ENCODE measurements around the gene CD38. TPM values are rescaled to one million over a fixed set of nuclear protein-coding genes. Genes with fewer than 3 reads are reported as not detected.
"Not testable (repeated sequence)": the region's sequence is repeated elsewhere in the genome, so short reads cannot be mapped to it uniquely, and the experiment has no call there.

Gene CD38
- total RNA-seq, 1 experiment from 2014 or later, result 0.16 TPM

- in situ Hi-C loops (cut with HindIII; ENCODE audit: low pct_unique_long_range_greater_than_20kb, low sequenced_read_pairs), result no loop called here
- no peak for DNase-seq (ENCODE audit: low read depth, low spot score)
Measured at GRCh38 chr4:15755321-15756155, 22.6 kb upstream of the CD38 start.

- peak; percentile 37 for DNase-seq (ENCODE audit: low read depth, low spot score)
- in situ Hi-C loops (cut with HindIII; ENCODE audit: low pct_unique_long_range_greater_than_20kb, low sequenced_read_pairs), result no loop called here
Measured at GRCh38 chr4:15756361-15756861, 21.7 kb upstream of the CD38 start.

- in situ Hi-C loops (cut with HindIII; ENCODE audit: low pct_unique_long_range_greater_than_20kb, low sequenced_read_pairs), result no loop called here
- no peak for DNase-seq (ENCODE audit: low read depth, low spot score)
Measured at GRCh38 chr4:15757054-15757453, 21.1 kb upstream of the CD38 start.

GRCh38 chr4:15758294-15758693 is 19.8 kb upstream of the CD38 start:
- in situ Hi-C loops (cut with HindIII; ENCODE audit: low pct_unique_long_range_greater_than_20kb, low sequenced_read_pairs), result no loop called here

GRCh38 chr4:15762460-15762859 is 15.7 kb upstream of the CD38 start:
- DNase-seq (ENCODE audit: low read depth, low spot score); in situ Hi-C loops (cut with HindIII; ENCODE audit: low pct_unique_long_range_greater_than_20kb, low sequenced_read_pairs): not testable (repeated sequence)

More at GRCh38 chr4:15758294-15758693, 19.8 kb upstream of the CD38 start:
- DNase-seq (ENCODE audit: low read depth, low spot score), result no peak

GRCh38 chr4:15765391-15765790 is 12.7 kb upstream of the CD38 start:
- in situ Hi-C loops (cut with HindIII; ENCODE audit: low pct_unique_long_range_greater_than_20kb, low sequenced_read_pairs), result no loop called here
- DNase-seq (ENCODE audit: low read depth, low spot score), result no peak

GRCh38 chr4:15765910-15766697 is 12.0 kb upstream of the CD38 start:
- no peak for DNase-seq (ENCODE audit: low read depth, low spot score)

GRCh38 chr4:15766821-15767220 is 11.3 kb upstream of the CD38 start:
- DNase-seq (ENCODE audit: low read depth, low spot score), result no peak
- in situ Hi-C loops (cut with HindIII; ENCODE audit: low pct_unique_long_range_greater_than_20kb, low sequenced_read_pairs), result no loop called here

More at GRCh38 chr4:15765910-15766697, 12.0 kb upstream of the CD38 start:
- in situ Hi-C loops (cut with HindIII; ENCODE audit: low pct_unique_long_range_greater_than_20kb, low sequenced_read_pairs), result no loop called here

GRCh38 chr4:15769202-15769601 is 8.9 kb upstream of the CD38 start:
- DNase-seq (ENCODE audit: low read depth, low spot score), result no peak

GRCh38 chr4:15771216-15772058 is 6.7 kb upstream of the CD38 start:
- in situ Hi-C loops (cut with HindIII; ENCODE audit: low pct_unique_long_range_greater_than_20kb, low sequenced_read_pairs), result no loop called here
- DNase-seq (ENCODE audit: low read depth, low spot score), result no peak

More at GRCh38 chr4:15769202-15769601, 8.9 kb upstream of the CD38 start:
- in situ Hi-C loops (cut with HindIII; ENCODE audit: low pct_unique_long_range_greater_than_20kb, low sequenced_read_pairs), result no loop called here

GRCh38 chr4:15774020-15774420 is 4.1 kb upstream of the CD38 start:
- in situ Hi-C loops (cut with HindIII; ENCODE audit: low pct_unique_long_range_greater_than_20kb, low sequenced_read_pairs), result no loop called here
- DNase-seq (ENCODE audit: low read depth, low spot score), result no peak

- in situ Hi-C loops (cut with HindIII; ENCODE audit: low pct_unique_long_range_greater_than_20kb, low sequenced_read_pairs), result no loop called here
Measured at GRCh38 chr4:15776871-15777648, 1.1 kb upstream of the CD38 start.

GRCh38 chr4:15777697-15778288 is 335 bp upstream of the CD38 start:
- in situ Hi-C loops (cut with HindIII; ENCODE audit: low pct_unique_long_range_greater_than_20kb, low sequenced_read_pairs), result no loop called here
- DNase-seq (ENCODE audit: low read depth, low spot score), result no peak

More at GRCh38 chr4:15776871-15777648, 1.1 kb upstream of the CD38 start:
- DNase-seq (ENCODE audit: low read depth, low spot score), result no peak

- peak; percentile 28 for DNase-seq (ENCODE audit: low read depth, low spot score)
- in situ Hi-C loops (cut with HindIII; ENCODE audit: low pct_unique_long_range_greater_than_20kb, low sequenced_read_pairs), result no loop called here
Measured at GRCh38 chr4:15779306-15779705, 1.2 kb downstream of the CD38 start.

GRCh38 chr4:15779809-15780208 is 1.7 kb downstream of the CD38 start:
- no peak for DNase-seq (ENCODE audit: low read depth, low spot score)
- in situ Hi-C loops (cut with HindIII; ENCODE audit: low pct_unique_long_range_greater_than_20kb, low sequenced_read_pairs), result no loop called here

GRCh38 chr4:15781427-15782095 is 3.4 kb downstream of the CD38 start:
- DNase-seq (ENCODE audit: low read depth, low spot score), result no peak
- in situ Hi-C loops (cut with HindIII; ENCODE audit: low pct_unique_long_range_greater_than_20kb, low sequenced_read_pairs), result no loop called here

All from SK-MEL-5 (cell line).